Hematopoietic multipotent progenitor cell treated with erythropoietin and hydrocortisone succinate and interleukin-3 and kit ligand, for 17 days (in vitro differentiated cells): ENCODE data around the gene AMDHD2.

Source experiments
- DNase-seq: peaks from one replicate; pipeline ENCODE4 v3.0.0-alpha.2; 2015; ENCODE audit warnings: low spot score

The AMDHD2 gene

DNA sequence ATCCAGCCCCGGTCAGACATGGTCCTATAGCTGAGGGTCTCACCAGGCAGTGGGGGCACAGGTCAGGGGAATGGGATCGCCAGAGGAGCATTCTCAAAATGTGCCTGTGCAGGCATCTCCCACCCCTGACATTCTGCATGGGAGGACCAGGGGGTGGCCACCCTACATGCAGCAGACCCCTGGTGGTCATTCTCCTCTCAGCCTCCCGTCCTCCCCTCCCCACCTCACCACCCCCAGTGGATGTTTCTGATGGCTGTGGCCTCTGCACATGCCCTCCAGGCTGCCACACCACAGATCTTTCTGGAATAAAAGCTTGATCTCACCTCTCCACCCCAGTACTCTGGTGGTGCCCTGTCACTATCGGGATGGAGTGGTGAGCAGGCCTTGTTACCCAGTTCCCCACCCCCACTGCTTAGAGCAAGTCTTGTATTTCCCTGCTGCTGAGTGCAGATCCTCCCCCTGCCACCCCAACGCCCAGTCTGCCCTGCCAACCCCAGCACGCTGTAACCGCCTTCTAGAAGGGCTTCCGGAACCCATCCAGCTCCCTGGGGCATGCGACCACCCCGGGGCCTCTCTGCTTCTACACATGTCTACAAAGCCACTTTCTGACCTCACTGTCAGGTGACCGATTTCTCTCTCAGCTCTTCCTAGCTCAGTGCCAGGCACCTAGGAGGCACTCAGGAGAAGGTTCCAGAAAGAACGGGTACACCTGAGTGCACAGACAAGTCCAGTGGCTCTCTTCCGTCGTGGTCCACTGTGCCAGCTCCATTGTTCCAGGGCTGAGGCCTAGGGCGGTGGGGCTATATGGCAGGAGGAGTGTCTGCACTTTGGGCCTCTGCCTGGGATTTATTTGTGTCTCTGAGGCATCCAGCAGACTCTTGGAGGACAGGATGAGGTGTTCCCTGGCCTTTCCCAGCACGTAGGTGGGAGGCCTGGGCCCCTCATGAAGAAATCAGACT lies 36.0 kb upstream of the AMDHD2 start:
- DNase-seq: no peak

DNA sequence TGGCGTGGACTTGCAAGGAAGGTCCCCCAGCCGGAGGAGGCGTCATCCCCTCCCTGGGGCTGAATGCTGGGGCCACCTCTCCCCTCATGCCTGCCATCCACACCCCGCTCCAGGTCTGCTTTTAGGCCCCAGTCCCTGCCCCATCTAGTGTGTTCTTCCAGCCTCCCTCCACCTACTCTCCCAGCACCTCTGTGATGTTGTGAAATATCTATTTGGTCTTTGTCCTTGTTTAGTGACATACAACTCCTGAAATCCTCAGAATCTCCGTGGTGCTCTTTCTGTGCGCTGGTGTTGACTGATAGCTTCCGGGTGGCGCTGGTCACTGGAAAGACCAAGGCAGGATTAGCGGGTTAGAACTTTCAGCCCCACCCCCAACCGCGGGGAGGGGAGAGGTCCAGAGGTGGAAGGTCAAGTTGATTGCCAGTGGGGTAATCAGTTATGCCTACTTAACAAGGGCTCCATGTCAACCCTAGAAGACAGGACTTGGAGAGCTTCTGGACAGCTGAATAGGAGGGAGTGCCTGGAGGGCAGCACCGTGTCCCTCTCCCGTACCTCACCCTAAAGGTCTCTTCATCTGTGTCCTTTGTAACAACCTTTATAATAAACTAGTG lies 35.2 kb upstream of the AMDHD2 start:
- DNase-seq: no peak

DNA sequence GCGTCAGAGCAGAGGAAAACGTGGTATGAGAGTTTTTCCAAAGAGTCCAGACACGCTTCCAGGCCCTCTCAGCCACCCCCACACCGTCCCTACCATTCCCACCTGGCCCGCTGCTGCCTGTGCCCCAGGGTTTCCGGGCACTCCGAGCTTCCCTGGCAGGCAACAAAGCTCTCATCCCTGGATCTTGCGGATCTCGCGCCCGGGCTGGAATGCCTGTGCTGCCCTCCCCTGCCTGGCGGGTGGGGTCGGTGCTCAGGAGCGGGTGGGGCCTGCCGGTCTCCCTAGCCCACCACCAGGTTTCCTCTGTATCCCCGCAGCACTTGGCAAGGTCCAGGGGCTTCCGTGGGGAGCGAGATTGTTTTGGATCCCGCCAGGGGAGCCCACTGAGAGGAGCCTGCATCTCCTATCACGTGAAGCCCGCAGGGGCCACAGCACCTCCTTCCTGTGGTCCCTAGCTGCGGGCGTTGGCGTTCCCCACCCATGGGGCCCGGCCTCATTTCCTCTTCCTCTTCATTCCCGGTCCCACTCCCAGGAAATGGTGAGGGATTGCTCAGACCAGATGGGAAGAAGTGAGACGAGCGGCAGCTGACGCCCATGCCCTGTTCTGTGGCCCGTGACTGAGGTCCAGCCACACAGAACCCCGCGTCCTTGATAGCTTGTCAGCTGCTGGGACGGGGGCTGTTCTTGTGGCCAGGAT lies 34.2 kb upstream of the AMDHD2 start:
- DNase-seq: no peak

DNA sequence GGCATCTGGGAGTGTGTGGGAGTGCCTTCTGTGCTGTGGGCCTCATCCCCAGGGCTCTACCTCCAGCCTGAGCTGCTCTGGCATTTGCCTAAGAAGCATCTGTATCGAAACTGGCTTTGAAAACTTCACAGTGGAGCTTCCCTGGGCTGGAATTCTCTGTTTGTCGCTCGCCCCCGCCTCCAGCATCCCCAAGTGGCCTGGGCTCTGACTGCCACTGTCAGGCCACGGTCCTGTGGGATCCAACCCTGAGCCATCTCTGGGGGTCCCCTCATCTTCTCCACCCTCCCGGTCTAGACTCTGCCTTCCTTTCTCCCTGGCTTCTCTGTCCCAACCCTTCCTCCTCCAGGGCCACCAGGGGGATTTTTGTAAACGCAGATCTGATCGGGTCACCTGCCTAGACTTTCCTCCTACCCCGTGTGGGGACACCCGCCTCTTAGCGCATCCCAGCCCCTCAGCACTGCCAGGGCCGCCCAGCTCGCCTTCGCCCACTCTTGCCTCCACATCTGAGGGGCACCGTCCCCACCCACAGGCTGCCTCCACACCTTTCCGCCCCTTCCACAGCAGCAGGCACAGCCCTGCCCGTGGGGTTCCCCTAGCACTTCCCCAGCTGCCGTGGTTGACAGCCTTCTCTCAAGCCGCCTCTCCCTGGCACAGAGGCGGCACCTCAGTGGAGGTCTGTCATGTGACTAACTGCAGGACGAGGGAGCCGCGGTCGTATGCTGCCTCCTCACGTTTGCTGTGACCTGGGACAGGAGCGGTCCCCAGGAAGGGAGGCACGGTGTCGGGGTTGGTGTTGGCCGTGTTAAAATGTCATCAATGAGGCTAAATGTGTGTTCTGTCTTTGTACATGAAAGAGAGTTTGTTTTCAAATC lies 33.3 kb upstream of the AMDHD2 start:
- DNase-seq: peak; percentile 82

DNA sequence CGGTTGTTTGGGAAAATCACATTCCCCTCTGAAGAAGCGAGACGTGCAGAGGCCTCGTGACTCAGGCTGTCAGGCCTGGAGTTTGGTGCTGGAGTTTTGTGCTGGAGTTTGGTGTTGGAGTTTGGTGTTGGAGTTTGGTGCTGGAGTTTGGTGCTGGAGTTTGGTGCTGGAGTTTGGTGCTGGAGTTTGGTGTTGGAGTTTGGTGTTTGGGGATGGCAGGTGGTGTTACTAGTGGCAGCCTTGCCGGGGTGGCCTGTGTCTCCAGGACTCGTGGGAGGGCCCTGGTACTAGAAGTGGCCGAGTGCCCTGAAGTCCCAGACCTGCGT lies 32.7 kb upstream of the AMDHD2 start:
- DNase-seq: no peak

DNA sequence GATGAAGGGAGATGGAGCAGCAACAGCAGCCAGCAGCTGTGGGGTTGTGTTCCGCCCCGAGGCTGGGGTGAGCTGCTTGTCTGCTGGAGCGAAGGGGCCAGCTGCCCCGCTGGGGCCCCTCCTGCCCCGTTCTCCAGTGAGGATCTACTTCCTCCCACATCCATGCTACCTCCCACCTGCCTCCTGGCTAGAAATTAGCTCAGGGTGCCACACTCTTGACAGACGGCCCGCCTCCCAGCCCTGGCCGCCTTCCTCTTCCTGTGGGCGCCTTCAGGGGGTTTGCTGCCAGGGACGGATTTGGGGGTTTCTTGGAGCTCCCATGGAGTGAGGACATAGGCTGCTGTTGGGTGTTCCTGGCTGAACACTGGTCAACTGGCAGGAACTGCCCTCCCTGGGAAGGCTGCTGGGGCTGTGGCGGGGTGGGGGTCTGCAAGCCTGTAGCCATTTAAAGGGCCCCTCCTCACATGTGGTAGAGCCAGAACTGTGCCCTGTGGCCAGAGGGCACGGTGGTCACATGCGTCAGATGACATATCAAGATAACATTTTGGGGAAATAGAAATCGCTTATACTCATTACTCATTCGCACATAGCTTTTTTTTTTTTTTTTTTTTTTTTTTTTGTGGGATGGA lies 32.2 kb upstream of the AMDHD2 start:
- no peak for DNase-seq

DNA sequence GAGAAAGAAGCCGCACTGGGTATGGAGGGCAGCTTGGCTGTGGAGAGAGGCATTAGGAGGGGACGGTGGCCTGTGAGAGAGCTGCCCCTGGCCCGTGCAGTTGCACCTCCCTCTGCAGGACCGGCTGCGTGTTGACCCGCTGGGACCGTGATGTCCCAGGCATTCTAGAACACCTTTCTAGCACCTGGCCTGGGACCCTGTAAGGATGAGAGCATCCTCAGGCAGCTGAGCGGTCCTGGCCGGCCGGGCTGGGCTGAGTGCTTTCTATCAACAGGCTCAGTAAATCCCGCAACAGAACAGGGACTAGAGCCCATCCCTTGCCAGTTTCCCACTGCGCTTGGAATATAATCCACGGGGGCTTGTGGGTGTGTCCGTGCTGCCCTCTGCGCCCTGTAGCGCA lies 30.6 kb upstream of the AMDHD2 start:
- no peak for DNase-seq

DNA sequence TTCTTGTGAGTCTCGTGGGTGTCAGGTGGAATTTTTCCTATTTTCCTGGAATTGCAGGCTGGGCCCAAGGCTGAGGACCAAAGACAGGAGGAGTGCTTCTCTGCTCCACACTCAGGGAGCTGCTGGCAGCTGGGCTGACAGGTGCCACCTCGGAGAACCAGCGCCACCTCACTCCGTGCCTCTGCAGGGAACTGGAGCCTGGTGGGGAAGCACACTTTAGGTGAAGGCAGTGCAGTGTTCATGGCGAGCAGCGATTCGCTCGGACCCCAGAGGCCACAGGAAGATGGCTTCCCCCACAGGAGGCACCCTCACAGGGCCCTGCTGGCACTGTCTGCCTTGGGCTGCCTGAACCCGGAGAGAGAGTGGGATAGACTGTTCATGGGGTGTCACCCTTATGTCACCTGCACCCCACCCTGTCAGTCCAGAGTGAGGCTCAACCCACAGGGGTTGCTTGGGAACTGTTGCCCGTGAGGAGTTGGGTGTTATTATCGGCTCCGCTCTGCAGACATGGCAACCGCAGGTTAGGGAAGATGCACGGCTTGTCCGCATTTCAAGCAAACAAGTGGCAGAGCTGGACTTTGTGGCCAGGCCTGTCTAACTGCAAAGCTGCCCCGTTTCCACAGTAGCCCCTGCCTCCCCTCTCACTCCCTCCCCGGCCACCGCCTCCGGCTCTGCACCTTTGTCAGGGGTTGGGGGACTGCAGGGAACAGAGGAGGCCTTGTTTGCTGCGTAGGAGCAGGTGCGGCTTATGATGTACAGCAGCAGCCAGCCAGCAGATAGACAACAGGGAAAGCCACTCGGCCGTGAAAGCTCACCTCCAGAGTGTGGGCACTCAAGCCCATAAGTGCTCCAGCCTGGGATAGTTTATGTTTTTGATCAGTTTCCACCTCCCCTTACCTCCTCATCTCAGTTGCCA lies 29.7 kb upstream of the AMDHD2 start:
- no peak for DNase-seq

DNA sequence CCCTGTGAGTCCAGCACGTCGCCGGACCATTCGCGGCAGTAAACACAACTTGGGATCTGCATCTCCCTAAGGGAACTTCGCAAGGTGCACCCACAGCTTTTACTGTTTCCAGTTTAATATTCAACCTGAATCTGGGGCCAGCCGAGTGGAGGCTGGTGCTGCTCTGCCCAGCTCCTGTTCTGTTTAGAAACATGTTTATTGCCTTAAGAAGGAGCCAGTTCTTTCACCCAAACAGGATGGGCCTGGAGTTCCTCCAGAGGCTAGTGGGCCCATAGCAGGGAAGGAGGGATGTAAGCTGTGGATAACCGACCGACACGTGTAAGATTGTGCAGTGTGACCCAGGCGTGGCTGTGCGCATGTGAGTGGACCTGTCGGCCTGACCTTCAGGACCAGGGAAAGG lies 27.9 kb upstream of the AMDHD2 start:
- DNase-seq: no peak

DNA sequence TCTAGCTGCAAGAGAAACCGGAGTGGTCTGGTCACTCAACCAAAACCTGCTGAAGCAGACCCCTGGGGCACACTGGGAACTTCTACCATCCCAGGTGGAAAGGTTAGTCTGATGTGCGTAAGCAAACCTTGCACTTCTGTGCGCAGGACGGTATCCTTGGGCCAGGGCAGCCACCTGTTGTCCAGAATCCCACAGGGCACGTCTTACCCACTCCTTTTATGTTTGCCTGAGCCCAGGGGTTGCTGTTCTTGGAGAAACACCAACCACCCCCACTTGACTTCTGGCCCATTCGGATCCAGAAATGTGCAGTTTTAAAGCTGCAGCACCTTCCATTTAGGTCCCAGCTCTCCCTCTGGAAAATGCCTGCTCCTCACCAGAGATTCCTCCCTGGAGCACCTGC lies 26.6 kb upstream of the AMDHD2 start:
- no peak for DNase-seq

DNA sequence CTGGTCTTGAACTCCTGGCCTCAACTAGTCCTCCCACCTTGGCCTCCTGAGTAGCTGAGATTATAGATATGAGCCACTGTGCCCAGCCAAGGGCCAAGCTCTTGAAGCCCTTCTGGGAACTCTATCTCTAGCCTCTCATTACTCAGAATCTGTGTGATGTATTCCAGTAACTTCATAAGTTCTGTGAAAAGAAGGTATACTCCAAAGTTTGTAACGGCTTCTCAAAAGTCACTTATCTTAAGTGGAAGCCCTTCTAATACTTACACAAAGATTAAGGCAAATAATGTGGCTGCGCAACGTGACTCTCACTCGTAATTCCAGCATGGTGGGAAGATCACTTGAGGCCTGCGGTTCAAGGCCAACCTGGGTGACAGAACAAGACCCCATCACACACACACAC lies 25.6 kb upstream of the AMDHD2 start:
- DNase-seq: no peak

DNA sequence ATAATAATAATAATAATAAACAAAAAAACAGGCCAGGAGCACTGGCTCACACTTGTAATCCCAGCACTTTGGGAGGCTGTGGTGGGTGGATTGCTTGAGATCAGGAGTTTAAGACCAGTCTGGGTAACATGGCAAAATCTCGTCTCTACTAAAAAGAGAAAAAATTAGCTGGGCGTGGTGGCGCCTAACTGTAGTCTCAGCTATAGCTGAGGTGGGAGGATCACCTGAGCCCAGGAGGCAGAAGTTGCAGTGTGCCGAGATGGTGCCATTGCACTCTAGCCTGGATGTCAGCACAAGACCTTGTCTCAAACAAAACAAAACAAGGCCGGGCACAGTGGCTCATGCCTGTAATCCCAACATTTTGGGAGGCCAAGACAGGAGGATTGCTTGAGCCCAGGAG lies 25.1 kb upstream of the AMDHD2 start:
- DNase-seq: no peak

DNA sequence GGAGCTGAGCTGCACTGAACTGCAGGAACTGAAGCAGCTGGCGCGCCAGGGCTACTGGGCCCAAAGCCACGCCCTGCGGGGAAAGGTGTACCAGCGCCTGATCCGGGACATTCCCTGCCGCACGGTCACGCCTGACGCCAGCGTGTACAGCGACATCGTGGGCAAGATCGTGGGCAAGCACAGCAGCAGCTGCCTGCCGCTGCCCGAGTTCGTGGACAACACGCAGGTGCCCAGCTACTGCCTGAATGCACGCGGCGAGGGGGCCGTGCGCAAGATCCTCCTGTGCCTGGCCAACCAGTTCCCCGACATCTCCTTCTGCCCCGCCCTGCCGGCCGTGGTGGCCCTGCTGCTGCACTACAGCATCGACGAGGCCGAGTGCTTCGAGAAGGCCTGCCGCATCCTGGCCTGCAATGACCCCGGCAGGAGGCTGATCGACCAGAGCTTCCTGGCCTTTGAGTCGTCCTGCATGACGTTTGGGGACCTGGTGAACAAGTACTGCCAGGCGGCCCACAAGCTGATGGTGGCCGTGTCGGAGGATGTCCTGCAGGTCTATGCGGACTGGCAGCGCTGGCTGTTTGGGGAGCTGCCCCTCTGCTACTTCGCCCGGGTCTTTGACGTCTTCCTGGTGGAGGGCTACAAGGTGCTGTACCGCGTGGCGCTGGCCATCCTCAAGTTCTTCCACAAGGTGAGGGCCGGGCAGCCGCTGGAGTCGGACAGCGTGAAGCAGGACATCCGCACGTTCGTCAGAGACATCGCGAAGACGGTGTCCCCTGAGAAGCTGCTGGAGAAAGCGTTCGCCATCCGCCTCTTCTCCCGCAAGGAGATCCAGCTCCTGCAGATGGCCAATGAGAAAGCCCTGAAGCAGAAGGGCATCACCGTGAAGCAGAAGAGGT lies 23.7 kb upstream of the AMDHD2 start:
- DNase-seq: no peak

DNA sequence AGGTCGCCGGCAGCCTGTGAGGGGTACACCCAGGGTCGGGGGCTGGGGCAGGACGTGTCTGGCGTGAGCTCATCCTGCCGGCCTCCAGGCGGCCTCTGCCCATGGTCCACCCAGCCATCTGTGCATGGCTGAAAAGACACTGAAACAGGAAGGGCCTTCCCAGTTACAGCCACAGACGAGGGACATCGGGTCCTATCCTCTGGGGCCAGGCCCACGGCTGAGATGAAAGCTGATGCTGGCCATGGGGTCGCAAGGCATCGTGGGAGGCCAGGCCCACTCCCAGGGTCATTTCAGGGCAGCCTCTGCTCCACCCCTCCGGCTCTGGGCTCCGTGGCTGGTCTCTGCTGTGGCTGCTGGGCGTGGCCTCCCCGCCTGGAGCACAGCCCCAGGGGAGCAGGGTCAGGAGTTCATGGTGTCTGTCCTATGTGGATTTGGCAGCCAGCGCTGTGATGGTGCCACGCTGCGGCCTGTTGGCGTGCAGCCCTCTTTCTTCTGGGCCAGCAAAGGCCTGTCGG lies 23.0 kb upstream of the AMDHD2 start:
- no peak for DNase-seq

DNA sequence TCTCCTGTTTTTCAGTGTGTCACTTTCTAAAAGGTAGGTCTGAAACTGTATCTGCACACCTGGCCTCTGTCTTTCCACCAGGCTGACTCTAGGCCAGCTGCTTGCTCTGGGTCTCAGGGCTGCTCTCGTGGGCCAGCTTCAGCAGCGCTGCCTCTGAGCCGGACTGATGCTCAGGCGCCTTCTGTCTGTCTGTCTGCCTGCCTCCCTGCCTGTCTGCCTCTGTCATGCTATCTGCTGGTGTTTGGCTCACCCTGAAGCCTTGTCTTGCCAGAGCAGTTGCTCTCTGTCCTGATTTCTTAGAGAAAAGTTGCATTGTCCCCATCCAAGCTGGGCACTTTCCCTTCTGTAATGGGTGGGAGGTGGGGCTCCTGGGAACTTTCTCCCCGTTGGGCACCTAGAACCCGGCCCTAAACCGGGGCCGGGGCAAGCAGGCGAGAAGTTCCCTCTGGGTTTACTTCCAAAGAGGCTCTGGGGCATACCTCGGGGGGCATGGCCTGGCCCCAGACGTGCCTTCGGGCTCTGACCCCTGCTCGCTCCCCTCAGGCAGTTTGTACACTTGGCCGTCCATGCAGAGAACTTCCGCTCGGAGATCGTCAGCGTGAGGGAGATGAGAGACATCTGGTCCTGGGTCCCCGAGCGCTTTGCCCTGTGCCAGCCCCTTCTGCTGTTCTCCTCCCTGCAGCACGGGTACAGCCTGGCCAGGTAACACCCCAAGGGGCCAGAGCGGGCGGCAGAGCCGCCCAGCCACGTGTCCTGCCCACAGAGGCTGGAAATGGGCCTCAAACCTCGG lies 22.3 kb upstream of the AMDHD2 start:
- DNase-seq: no peak

DNA sequence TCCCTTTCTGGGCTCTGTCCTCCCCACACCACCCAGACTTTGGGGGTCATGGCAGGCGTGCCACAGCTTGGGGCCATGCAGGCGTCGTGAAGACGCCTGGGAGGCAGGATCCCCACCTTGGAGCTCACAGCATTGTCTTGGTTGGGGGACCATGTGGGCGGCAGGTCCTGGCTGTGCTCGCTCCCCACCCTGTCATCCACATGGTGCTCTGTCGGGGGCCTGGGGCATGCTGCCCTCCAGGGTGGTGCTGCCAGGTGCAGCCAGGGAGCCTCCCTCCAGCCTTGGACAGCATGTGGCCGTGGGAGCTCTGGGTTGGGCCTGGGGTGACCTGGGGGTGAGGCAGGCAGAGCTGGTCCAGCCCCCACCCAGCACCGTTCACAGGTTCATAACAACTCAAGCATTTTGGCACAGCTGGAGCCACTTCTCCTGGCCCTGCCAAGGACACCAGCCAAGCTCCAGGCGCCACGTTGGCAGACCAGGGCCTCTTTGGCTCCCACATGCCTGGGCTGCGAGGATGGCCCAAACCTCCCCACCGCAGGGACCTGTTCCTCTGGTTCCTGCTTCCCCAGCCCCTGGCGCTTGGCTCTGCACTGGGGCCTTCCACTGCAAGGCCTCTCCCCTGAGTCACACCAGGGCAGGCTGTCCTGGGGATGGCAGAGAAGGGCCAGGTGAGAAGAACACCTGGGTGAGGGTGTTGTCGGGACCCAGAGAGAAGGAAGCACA lies 21.5 kb upstream of the AMDHD2 start:
- no peak for DNase-seq

DNA sequence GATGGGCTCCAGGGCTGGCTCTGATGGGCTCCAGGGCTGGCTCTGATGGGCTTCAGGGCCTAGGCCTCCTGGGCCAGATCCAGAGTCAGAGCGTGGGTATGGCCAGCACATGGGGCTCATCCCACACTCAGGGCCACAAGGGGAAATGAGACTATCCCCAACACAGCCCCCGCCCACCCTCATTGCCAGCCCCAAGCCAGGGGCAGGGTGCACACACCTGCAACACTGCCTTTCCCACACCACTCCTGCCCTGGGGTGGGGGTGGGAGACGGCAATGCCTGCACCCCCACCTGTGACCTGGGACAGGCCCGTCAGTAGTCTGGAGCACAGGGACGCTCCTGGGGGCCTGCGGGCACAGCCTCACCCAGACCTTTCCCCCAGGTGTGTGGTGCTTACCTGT lies 20.7 kb upstream of the AMDHD2 start:
- DNase-seq: no peak

DNA sequence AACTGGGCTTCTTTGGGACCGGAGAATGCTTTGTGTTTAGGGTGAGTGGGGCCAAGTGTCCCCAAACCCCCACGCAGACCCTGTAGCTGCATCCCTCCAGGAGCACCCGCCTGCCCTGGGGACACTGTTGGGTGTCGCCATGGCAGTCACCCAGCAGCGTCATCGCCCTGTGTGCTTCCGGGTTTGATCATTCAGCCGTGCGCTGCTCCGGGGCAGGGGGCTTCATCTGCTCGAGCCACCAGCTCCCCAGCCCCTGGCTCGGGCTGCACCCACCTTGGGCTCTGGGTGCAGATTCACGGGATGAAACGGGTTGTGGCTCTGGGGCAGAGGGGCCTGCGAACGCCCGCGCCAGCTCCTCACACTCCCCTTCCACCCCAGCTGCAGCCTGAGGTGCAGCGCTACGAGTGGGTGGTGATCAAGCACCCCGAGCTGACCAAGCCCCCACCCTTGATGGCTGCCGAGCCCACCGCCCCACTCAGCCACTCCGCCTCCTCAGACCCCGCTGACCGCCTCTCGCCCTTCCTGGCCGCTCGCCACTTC lies 20.2 kb upstream of the AMDHD2 start:
- no peak for DNase-seq
